ENCODE results near the gene COL23A1.
A peak's percentile ranks its signal among the peaks of the same experiment; 100 is the strongest.

The COL23A1 gene

GRCh38 chr5:178407646-178408045 is 182.5 kb downstream of the COL23A1 start:
- TF ChIP-seq CTCF (IDR thresholded peaks at IDR 0.05): no peak
- H3K27ac ChIP-seq: no peak overlapping the region
- DNase-seq (ENCODE audit: low spot score): no peak

DNA sequence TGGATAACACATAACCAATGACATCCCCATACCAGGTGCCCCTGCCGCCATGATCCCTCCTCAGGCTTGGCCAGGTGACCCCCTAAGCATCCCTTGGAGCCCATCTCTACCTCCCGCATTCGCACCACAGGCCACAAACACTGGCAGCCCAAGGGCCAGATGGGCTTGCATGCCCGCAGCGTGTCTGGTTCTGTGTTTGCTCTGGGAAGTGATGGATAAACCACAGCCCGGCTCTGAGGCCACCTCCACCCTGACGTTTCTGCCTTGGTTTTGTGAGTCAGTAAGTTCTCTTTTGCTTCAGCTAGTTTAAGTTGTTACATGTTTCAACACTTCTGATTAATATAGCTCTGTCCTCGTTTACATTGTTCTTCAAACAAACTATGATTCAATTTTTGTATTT is 185.2 kb downstream of the COL23A1 start:
- peak; percentile 55 for DNase-seq (ENCODE audit: low spot score)
- no peak for TF ChIP-seq CTCF (IDR thresholded peaks at IDR 0.05)
- Histone ChIP-seq H3K4me3 (no peak overlapping the region), H3K27ac (no peak overlapping the region)

More at GRCh38 chr5:178407646-178408045, 182.5 kb downstream of the COL23A1 start:
- no peak overlapping the region for H3K4me3 ChIP-seq

GRCh38 chr5:178403956-178404600 is 186.1 kb downstream of the COL23A1 start:
- no peak for TF ChIP-seq CTCF (IDR thresholded peaks at IDR 0.05)
- H3K4me3 ChIP-seq: no peak overlapping the region
- no peak for DNase-seq (ENCODE audit: low spot score)
- H3K27ac ChIP-seq: no peak overlapping the region

DNA sequence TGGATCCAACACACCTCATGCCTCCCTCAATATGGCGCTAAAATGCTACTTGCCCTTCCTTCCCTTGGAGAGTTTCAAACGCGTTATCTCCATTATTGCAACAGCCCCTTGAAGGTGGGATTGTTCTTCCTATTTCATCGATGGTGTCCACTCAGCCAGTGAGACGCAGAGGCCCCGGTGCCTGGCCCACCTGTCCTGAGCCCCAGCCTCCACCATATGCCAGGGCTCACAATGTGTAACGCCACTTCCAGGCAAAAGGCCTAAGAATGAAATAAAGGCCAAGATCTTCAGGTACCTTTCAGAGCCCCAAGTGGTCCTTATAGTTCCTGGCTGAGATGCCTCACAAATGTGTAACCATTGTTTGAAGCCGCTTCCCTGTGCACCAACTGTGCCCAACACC is 186.8 kb downstream of the COL23A1 start:
- no peak overlapping the region for H3K4me3 ChIP-seq
- peak; percentile 55 for DNase-seq (ENCODE audit: low spot score)
- no peak for TF ChIP-seq CTCF (IDR thresholded peaks at IDR 0.05)
- no peak overlapping the region for H3K27ac ChIP-seq

DNA sequence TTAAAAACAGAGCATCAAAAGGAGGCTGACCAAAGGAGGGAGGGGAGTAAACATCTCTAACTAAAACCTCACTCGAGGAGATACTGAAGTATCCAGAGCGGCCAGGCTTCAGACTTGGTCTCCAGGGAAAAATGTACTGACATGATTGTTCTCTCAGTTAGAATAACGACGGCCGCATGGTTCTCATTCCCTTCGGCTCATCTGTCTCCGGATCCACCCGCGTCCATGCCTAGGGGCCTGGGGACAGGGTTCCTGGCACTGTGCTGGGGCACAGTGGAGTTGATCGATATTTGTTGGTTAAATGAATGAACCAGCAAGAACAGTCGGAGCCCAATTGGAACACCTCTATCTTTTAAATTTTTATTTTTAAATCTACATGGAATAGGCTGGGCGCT is 190.5 kb downstream of the COL23A1 start:
- no peak for TF ChIP-seq CTCF (IDR thresholded peaks at IDR 0.05)
- no peak overlapping the region for H3K4me3 ChIP-seq
- no peak for DNase-seq (ENCODE audit: low spot score)
- H3K27ac ChIP-seq: no peak overlapping the region

DNA sequence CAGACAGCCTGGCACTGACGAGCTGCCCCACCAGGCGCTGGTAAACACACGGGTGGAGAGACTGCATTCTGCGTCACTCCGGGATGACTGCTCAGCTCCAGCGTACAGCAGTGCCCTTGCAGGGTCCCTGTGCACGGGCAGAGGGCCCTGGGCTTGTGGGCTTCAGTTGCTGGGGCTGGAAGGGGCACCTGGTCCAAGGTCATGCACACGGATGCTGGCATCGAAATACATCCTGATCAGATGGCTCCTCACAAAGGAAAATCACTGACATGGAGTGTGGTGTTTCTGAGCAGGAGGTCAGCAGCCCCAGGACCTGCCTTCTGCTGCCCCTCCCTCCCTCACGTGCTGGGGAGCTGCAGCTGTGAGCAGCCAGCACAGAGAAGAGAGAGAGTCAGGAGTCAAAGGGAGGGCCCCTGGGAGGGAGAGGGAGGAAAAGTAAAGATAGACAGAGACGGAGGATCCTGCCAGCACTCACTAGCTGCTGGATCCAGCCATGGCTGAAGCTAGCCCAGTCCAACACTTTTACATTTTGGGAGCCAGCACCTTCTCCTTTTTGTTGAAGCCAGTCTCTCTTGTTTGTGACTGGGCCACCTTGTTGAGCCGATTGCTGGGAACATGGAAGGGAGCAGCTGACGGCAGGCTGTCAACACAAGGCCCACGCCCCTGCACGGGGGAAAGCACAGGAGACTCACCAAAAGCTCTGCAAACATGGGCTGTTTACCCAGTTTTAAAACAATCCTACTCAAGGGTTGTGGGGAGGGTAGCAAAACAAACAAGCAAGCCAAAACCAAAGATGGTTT is 191.1 kb downstream of the COL23A1 start:
- H3K4me3 ChIP-seq: no peak overlapping the region
- TF ChIP-seq CTCF (IDR thresholded peaks at IDR 0.05): no peak
- peak; percentile 52 for DNase-seq (ENCODE audit: low spot score)
- no peak overlapping the region for H3K27ac ChIP-seq
